Neural cell (in vitro differentiated cells): Measurements from ENCODE around the gene ZBTB37.

Experiments used
- MXI1 ChIP-seq: fragments of 450-650 bp; conservative IDR thresholded peaks from 2 replicates; pipeline ENCODE4 v1.6.1; 2014; ENCODE audit warnings: antibody characterized with exemption, mild to moderate bottlenecking; ENCODE audit not compliant: poor library complexity, severe bottlenecking
- POLR2AphosphoS5 ChIP-seq: IDR thresholded peaks from 2 replicates; pipeline ENCODE4 v1.6.1; 2012
- TAF1 ChIP-seq: IDR thresholded peaks from 2 replicates; pipeline ENCODE4 v1.6.1; 2012; ENCODE audit warnings: low read depth
- TF ChIP-seq, protein P1 (sequence below): fragments of 450-650 bp; IDR thresholded peaks from 2 replicates; pipeline ENCODE4 v1.5.1; 2014; ENCODE audit warnings: antibody characterized with exemption, mild to moderate bottlenecking, moderate library complexity; ENCODE audit not compliant: poor library complexity, severe bottlenecking
- TF ChIP-seq, protein P2 (sequence below): IDR thresholded peaks from 2 replicates; pipeline ENCODE4 v1.6.1; 2012; ENCODE audit warnings: borderline replicate concordance

DNA sequence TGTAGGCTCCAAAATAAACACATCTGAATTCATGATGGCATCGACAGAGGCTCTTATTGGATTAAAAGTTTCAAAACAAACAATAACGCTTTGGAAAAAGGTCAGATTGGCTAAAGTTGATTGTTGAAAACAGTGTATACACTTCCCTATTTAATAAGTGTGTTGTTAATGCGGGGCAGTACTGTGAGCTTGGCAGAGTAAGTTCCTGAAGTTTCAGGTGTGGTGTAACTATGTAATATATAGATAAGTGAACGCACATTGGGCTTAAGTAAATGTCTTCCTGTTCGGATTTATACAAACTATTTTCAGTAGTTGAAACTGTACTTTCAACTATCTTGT lies 810 bp downstream of the ZBTB37 start:
- TF ChIP-seq, protein P1, sequence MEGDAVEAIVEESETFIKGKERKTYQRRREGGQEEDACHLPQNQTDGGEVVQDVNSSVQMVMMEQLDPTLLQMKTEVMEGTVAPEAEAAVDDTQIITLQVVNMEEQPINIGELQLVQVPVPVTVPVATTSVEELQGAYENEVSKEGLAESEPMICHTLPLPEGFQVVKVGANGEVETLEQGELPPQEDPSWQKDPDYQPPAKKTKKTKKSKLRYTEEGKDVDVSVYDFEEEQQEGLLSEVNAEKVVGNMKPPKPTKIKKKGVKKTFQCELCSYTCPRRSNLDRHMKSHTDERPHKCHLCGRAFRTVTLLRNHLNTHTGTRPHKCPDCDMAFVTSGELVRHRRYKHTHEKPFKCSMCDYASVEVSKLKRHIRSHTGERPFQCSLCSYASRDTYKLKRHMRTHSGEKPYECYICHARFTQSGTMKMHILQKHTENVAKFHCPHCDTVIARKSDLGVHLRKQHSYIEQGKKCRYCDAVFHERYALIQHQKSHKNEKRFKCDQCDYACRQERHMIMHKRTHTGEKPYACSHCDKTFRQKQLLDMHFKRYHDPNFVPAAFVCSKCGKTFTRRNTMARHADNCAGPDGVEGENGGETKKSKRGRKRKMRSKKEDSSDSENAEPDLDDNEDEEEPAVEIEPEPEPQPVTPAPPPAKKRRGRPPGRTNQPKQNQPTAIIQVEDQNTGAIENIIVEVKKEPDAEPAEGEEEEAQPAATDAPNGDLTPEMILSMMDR: no peak
- TF ChIP-seq POLR2AphosphoS5 (no peak), MXI1 (no peak), TAF1 (no peak)
- TF ChIP-seq, protein P2, sequence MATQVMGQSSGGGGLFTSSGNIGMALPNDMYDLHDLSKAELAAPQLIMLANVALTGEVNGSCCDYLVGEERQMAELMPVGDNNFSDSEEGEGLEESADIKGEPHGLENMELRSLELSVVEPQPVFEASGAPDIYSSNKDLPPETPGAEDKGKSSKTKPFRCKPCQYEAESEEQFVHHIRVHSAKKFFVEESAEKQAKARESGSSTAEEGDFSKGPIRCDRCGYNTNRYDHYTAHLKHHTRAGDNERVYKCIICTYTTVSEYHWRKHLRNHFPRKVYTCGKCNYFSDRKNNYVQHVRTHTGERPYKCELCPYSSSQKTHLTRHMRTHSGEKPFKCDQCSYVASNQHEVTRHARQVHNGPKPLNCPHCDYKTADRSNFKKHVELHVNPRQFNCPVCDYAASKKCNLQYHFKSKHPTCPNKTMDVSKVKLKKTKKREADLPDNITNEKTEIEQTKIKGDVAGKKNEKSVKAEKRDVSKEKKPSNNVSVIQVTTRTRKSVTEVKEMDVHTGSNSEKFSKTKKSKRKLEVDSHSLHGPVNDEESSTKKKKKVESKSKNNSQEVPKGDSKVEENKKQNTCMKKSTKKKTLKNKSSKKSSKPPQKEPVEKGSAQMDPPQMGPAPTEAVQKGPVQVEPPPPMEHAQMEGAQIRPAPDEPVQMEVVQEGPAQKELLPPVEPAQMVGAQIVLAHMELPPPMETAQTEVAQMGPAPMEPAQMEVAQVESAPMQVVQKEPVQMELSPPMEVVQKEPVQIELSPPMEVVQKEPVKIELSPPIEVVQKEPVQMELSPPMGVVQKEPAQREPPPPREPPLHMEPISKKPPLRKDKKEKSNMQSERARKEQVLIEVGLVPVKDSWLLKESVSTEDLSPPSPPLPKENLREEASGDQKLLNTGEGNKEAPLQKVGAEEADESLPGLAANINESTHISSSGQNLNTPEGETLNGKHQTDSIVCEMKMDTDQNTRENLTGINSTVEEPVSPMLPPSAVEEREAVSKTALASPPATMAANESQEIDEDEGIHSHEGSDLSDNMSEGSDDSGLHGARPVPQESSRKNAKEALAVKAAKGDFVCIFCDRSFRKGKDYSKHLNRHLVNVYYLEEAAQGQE: no peak
